HG02938 (cell line): ENCODE results near the gene EPS8.
A peak's percentile ranks its signal among the peaks of the same experiment; 100 is the strongest.

Experiments used
- ATAC-seq: cut with Tn5 transposase; IDR thresholded peaks from one replicate; pipeline ENCODE4 v1.9.1; 2021; ENCODE audit warnings: mild to moderate bottlenecking, moderate library complexity; ENCODE audit not compliant: unreplicated experiment

Gene EPS8

GRCh38 chr12:15698377-15698871 lies 90.8 kb downstream of the EPS8 start:
- ATAC-seq, result no peak

GRCh38 chr12:15697201-15697600 lies 92.0 kb downstream of the EPS8 start:
- ATAC-seq, result no peak

GRCh38 chr12:15693228-15693911 lies 95.8 kb downstream of the EPS8 start:
- no peak for ATAC-seq

- ATAC-seq, result no peak
Observed at GRCh38 chr12:15691388-15691787, 97.8 kb downstream of the EPS8 start.

- ATAC-seq, result no peak
Observed at GRCh38 chr12:15690320-15690719, 98.9 kb downstream of the EPS8 start.

- no peak for ATAC-seq
Observed at GRCh38 chr12:15689751-15690191, 99.4 kb downstream of the EPS8 start.

GRCh38 chr12:15688838-15689625 lies 100.2 kb downstream of the EPS8 start:
- no peak for ATAC-seq

- ATAC-seq, result peak; percentile 70
Observed at GRCh38 chr12:15688202-15688736, 100.9 kb downstream of the EPS8 start.

GRCh38 chr12:15687583-15687982 lies 101.6 kb downstream of the EPS8 start:
- ATAC-seq, result no peak

GRCh38 chr12:15684896-15685658 lies 104.1 kb downstream of the EPS8 start:
- no peak for ATAC-seq

- ATAC-seq, result no peak
Observed at GRCh38 chr12:15682826-15683225, 106.4 kb downstream of the EPS8 start.

GRCh38 chr12:15679151-15679550 lies 110.0 kb downstream of the EPS8 start:
- ATAC-seq, result no peak

- no peak for ATAC-seq
Observed at GRCh38 chr12:15677726-15678201, 111.4 kb downstream of the EPS8 start.

GRCh38 chr12:15677228-15677627 lies 112.0 kb downstream of the EPS8 start:
- no peak for ATAC-seq

GRCh38 chr12:15672671-15673270 lies 116.4 kb downstream of the EPS8 start:
- no peak for ATAC-seq

GRCh38 chr12:15670756-15671155 lies 118.4 kb downstream of the EPS8 start:
- ATAC-seq, result no peak

- no peak for ATAC-seq
Observed at GRCh38 chr12:15669256-15669948, 119.8 kb downstream of the EPS8 start.

- ATAC-seq, result no peak
Observed at GRCh38 chr12:15664491-15664890, 124.7 kb downstream of the EPS8 start.

GRCh38 chr12:15662983-15663659 lies 126.1 kb downstream of the EPS8 start:
- ATAC-seq, result no peak
